Smooth muscle cell of the brain vasculature (primary cell): Measurements from ENCODE around the gene DEFB119.
"Not testable (repeated sequence)": the region's sequence is repeated elsewhere in the genome, so short reads cannot be mapped to it uniquely, and the experiment has no call there.

Experiments used
- DNase-seq: peaks from one replicate; pipeline ENCODE4 v3.0.0-alpha.2; 2012; ENCODE audit warnings: low read depth, low spot score

Gene DEFB119

DNA sequence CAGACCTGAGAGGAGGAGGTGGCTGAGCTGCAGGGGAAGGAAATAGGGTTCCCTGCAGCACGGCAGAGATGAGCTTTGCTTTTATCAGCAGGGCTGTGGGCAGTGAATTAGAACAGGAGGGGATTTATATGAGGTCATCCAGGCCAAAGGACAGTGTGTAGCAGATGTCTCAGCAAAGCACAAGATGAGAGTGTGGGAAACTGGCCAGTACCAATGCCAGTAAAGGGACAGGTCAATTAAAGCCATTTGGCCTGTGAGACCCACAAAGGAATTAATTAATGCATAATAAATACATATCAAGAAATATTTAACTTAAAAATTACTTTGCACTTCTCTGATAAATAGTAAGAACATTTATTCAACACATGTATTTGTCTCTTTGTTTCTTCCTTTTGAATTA is at the start of gene DEFB119:
Gene DEFB119 (minus strand): TSS at position 101 of the 400 bp plus-strand sequence. CDS start 107 bp downstream, outside the sequence.
- no peak for DNase-seq

DNA sequence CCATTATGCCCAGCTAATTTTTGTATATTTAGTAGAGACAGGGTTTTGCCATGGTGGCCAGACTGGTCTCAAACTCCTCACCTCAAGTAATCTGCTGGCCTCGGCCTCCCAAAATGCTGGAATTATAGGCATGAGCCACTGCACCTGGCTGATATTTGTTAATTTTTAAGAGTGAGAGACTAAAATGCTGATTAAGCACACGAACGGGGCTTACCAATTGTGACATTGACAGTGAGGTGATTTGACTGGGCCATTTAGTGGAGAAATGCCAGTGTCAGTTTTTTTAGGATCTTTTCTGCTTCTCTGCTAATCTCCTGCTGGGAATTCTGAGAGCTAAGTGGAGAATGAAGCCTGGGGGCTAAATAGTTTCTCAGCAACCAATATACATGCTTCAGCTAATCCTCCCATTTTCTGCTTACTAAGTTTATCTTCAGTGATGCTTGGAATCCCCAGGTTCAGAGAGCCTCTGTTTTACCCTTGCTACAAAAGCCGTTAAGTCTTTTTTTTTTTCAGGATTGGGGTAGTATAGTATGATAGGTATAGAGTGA is 40.3 kb upstream of the DEFB119 start:
- no peak for DNase-seq

GRCh38 chr20:31427576-31427975 is 37.2 kb upstream of the DEFB119 start:
- not testable (repeated sequence) for DNase-seq

DNA sequence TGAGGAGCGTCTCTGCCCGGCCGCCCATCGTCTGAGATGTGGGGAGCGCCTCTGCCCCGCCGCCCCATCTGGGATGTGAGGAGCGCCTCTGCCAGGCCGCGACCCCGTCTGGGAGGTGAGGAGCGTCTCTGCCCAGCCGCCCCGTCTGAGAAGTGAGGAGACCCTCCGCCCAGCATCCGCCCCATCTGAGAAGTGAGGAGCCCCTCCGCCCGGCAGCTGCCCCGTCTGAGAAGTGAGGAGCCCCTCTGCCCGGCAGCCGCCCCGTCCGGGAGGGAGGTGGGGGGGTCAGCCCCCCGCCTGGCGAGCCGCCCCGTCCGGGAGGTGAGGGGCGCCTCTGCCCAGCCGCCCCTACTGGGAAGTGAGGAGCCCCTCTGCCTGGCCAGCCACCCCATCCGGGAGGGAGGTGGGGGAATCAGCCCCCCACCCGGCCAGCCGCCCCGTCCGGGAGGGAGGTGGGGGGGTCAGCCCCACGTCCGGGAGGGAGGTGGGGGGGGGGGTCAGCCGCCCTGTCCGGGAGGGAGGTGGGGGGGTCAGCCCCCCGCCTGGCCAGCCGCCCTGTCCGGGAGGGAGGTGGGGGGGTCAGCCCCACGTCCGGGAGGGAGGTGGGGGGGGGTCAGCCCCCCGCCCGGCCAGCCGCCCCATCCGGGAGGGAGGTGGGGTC is 36.6 kb upstream of the DEFB119 start:
- not testable (repeated sequence) for DNase-seq

DNA sequence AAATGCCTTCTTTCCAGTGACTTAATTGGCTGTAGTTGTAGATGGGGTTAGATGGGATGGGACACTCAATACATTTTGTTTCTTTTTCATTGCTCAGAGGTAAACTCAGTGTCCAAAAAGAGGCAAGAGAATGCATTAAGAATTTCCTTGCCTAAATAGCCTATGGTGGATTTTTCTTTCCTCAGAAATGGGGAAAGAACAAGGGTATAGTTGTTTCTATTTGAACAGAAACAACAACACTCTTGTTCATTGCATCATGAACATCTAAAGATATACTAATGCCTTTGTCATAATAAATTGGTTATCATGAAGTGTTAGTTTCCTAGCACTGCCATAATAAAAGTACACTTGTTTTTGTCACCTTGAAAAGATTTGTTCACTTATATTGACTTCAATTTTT is 35.4 kb upstream of the DEFB119 start:
- DNase-seq, result no peak

GRCh38 chr20:31418307-31418706 is 27.9 kb upstream of the DEFB119 start:
- DNase-seq, result no peak

DNA sequence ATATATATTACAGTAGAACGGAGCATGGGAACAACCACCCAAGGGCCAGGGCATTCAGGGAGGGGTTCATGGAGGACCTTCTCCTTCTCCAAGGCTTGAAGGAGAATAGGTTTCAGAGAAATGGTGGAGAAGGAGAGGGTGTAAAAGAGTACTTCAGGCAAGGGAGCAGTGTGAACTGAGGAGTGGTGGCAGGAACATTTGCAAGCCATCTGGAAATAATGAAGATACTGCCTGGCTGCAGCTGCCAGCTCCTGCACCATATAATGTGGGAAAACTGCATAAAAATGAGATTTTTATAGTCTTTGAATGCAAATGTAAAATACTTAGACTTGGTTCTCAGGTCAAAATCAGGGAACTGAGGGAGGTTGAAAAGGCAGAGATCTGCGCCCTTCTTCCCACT is 25.3 kb upstream of the DEFB119 start:
- no peak for DNase-seq

DNA sequence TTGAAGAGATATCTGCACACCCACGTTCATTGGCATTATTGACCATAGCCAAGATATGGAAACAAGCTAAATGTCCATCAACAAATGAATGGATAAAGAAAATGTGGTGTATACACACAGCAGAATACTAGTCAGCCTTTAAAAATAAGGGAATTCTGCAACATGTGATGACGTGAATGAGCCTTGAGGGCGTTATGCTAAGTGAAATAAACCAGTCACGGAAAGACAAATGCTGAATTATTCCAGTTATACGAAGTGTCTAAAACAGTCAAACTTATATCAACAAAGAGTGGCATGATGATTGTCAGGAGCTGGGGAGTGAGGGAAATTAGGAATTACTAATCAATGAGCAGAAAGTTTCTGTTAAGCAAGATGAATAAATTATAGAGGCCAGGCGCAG is 24.0 kb upstream of the DEFB119 start:
- DNase-seq, result no peak

DNA sequence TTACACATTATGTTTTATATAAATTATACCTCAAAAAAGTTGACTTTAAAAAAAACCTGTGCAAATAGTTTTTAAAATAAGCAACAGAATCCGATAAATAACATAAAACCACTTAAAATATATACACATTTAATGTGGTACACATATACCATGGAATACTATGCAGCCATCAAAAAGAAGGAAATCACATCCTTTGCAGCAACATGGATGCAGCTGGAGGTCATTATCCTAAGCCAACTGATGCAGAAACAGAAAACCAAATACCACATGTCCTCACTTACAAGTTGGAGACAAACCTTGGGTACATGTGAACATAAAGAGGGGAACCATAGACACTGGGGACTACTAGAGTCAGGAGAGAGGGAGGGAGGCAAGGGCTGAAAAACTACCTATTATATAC is 19.6 kb upstream of the DEFB119 start:
- DNase-seq, result no peak

DNA sequence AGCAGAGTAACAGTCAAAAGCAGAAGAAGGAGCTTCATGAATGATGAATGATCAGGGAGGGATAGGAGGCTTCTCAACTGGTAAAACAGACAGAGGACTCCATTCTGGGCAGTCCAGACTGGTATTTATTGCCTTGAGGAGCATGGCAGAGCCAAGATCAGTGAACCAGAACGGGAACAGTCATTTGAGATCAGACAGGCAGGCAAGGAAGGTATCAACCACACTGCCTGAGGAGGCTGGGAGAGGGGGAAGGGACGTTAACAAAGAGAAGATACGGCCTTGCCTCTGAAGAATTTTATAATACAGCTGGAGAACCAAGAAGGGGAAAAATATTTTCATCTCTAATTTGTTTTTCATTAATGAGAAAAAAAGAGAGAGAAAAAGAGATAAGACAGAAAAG is 15.7 kb upstream of the DEFB119 start, which contains the start of gene DEFB121:
Gene DEFB121 (minus strand): TSS at position 101 of the 400 bp plus-strand sequence. CDS start 63 bp downstream, at position 38.
- no peak for DNase-seq

DNA sequence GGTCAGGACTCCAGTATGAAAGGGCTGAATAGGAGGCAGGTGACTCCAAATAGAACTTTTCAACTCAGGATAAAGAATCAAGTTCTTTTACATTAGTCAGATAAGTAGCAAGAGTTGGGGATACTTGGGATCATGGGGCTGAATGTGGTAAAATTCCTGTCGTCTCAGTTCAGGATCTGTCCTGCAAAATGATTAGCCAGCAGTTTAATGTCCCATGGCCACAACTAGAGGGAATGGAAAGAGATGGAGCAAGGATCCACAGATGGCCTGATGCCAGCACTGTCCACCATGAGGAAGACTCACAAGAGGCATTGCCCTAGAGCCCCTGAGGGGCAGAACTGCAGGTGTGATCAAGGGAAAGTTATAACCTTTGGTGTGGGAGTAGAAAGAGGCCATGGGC is 13.5 kb upstream of the DEFB119 start:
- DNase-seq, result no peak

- no peak for DNase-seq
Measured at GRCh38 chr20:31394900-31395299, 4.5 kb upstream of the DEFB119 start.

- DNase-seq, result no peak
Measured at GRCh38 chr20:31392836-31393235, 2.4 kb upstream of the DEFB119 start.

DNA sequence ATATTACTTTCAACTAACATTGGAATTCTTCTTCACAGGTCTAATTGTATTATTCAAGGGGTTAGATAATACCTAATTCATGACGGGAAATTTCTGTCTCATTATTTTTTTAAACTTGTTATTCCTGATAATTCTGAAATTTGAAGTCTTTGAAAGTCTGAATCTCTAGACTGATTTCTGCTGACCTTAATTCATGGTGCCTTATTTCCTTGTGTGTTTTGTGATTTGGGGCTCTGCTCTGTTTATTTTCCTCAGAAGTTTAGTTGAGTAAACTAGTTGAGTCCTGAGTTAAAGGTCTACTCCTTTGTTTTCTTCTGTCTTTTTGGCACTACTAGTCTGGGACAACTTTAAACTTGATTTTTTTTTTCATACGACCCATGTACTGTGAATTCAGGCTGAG is 16.0 kb downstream of the DEFB119 start:
- DNase-seq, result no peak

- DNase-seq, result no peak
Measured at GRCh38 chr20:31368301-31368700, 22.1 kb downstream of the DEFB119 start, which contains the start of gene DEFB118. DEFB118 (plus strand) TSS chr20:31368601; CDS start chr20:31368651, 50 bp downstream.

DNA sequence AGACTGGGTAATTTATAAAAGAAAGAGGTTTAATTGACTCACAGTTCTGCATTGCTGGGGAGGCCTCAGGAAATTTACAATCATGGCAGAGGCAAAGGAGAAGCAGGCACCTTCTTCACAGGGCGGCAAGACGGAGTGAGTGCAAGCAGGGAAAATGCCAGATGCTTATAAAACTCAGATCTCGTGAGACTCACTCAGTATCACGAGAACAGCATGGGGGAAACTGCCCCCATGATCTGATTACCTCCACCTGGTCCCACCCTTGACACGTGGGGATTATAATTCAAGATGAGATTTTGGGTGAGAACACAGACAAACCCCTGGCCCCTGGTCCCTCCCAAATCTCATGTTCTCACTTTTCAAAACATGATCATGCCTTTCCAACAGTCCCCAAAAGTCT is 26.1 kb downstream of the DEFB119 start:
- not testable (repeated sequence) for DNase-seq

GRCh38 chr20:31363295-31363694 is 27.1 kb downstream of the DEFB119 start:
- DNase-seq, result no peak

GRCh38 chr20:31355981-31356380 is 34.4 kb downstream of the DEFB119 start:
- no peak for DNase-seq

DNA sequence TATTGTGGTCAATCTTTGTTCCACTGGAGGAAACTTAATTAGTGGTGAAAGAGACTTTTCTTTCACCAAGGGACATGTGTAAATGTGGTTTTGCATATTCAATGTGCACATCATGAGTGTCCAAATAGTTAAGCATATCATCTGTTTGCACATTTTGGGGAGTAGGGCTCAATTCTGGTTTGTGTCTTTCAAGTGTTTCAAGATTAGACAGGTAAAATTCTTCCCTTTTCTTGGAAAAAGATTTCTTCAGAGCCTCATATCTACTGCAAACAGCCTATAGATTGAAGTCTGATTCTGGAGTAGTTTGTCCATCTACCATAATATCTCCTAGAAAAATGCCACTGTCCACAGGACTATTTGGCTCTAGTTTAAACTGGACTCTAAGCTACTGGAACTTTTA is 48.9 kb downstream of the DEFB119 start:
- DNase-seq, result no peak

DNA sequence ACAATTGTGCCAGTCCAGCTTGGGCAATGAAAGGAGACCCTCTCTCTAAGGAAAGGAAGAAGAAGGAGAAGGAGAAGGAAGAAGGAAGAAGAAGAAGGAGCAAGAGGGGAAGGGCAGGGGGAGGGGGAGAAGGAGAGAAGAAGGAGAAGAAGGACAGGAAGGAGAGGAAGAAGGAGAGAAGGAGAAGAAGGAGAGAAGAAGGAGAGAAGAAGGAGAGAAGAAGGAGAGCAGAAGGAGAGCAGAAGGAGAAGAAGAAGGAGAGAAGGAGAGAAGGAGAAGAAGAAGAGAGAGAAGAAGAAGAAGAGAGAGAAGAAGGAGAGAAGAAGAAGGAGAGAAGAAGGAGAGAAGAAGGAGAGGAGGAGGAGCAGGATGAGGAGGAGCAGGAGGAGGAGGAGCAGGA is 59.5 kb downstream of the DEFB119 start:
- DNase-seq, result no peak
